BJ (cell line): ENCODE data around the gene SNX19. TPM values are rescaled to one million over a fixed set of nuclear protein-coding genes. Genes with fewer than 3 reads are reported as not detected.

Experiments
- CTCF ChIA-PET: fragments of 350-600 bp; formaldehyde crosslinking; extraction: SDS; loops from one replicate; lab custom pipeline; 2021; ENCODE audit warnings: antibody characterized with exemption, inconsistent platforms; lab: Yijun Ruan, JAX
- POLR2A ChIA-PET: fragments of 300-600 bp; sonication (Branson Sonifier 250); formaldehyde crosslinking; extraction: SDS; loops from one replicate; lab custom pipeline; 2021; ENCODE audit warnings: antibody characterized with exemption; lab: Charles Lee
- DNase-seq: peaks from one replicate; pipeline ENCODE4 v3.0.0-alpha.2; 2011; ENCODE audit warnings: low read depth
- H3K27me3 ChIP-seq: 2 replicates; pipeline ENCODE4 v1.6.0; 2011; ENCODE audit warnings: low read length; ENCODE audit not compliant: control insufficient read depth, insufficient read depth
- H3K36me3 ChIP-seq: 2 replicates; pipeline ENCODE4 v1.5.1; 2011; ENCODE audit warnings: low read length; ENCODE audit not compliant: control insufficient read depth, insufficient read depth
- H3K4me3 ChIP-seq: 2 replicates; pipeline ENCODE4 v1.5.1; 2011; ENCODE audit warnings: low read depth, mild to moderate bottlenecking, control low read depth, low read length
- polyA plus RNA-seq: library from polyadenylated mRNA; depleted of rRNA; stranded (reverse); fragments of >200 nt; gene quantifications from 2 replicates; pipeline ENCODE4 v1.2.3, GENCODE V29; 2011
- TF ChIP-seq, protein P1 (sequence below): IDR thresholded peaks from 2 replicates; pipeline ENCODE4 v1.5.1; 2011; ENCODE audit warnings: low read depth, mild to moderate bottlenecking, control low read depth, inconsistent platforms, low read length, moderate library complexity; ENCODE audit not compliant: insufficient read depth

Gene SNX19
- polyA plus RNA-seq, 1 experiment: 99.9 TPM

- TF ChIP-seq, protein P1, sequence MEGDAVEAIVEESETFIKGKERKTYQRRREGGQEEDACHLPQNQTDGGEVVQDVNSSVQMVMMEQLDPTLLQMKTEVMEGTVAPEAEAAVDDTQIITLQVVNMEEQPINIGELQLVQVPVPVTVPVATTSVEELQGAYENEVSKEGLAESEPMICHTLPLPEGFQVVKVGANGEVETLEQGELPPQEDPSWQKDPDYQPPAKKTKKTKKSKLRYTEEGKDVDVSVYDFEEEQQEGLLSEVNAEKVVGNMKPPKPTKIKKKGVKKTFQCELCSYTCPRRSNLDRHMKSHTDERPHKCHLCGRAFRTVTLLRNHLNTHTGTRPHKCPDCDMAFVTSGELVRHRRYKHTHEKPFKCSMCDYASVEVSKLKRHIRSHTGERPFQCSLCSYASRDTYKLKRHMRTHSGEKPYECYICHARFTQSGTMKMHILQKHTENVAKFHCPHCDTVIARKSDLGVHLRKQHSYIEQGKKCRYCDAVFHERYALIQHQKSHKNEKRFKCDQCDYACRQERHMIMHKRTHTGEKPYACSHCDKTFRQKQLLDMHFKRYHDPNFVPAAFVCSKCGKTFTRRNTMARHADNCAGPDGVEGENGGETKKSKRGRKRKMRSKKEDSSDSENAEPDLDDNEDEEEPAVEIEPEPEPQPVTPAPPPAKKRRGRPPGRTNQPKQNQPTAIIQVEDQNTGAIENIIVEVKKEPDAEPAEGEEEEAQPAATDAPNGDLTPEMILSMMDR: no peak
- ChIA-PET CTCF (interaction anchor here (0.8 to 6.0 kb wide), 11 partner anchors 14 to 394 kb away, joined by 3 to 58 read pairs (median 5); no protein-coding TSS in a partner anchor), POLR2A (no interaction called here)
- no peak for DNase-seq
- Histone ChIP-seq H3K4me3 (no peak overlapping the region), H3K27me3 (peaks cover 2% of the 10 kb centered on the region; the same call in 1 of the 2 replicates), H3K36me3 (no peaks in the 10 kb centered on the region)
Observed at GRCh38 chr11:130826572-130826971, 89.7 kb downstream of the SNX19 start.

DNA sequence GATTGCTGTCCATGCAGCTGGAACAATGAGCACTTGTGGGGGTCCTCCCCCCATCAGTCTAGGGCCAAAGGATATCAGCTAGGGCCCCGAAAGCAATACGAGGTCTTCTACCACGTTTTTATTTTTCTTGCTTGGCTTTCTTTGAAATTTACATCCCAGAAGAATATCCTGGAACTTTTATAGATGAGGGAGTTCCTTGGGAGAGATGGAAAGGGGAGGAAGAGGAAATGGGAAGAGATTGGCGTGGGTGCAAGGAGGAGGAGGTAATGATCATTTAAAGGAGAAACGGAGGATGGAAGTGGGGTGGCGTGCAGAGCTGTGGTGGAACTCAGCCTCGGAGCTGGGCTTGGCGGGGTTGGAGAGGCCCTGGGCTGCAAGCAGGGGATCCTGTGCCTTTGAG, 90.3 kb downstream of the SNX19 start:
- H3K36me3 ChIP-seq: no peaks in the 10 kb centered on the region
- TF ChIP-seq, protein P1: no peak
- ChIA-PET CTCF (interaction anchor here (1.0 to 6.0 kb wide), 6 partner anchors 35 to 394 kb away, joined by 3 to 58 read pairs (median 12); no protein-coding TSS in a partner anchor), POLR2A (no interaction called here)
- H3K27me3 ChIP-seq: peaks cover 2% of the 10 kb centered on the region; the same call in 1 of the 2 replicates
- H3K4me3 ChIP-seq: no peak overlapping the region
- no peak for DNase-seq

DNA sequence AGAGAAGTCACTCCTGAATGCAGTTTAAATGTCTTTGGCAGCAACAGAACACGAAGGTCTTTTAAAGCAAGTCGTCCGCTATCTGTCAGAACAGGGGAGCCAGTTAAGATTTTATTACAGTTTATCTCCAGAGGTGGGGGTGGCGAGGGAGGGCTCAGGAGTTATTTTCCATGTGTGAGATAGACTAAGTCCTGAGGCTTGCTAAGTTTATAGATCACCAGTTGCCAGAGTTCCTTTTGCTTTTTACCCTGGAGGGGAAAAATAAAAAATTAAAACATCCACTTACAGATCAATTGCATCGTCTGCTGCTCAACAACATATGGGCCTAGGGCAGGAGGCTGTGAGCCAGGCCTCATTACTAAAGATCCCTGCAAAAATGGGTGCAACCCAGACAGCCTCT, 90.7 kb downstream of the SNX19 start:
- CTCF ChIA-PET: interaction anchor here (1.5 to 6.0 kb wide), 5 partner anchors 36 to 393 kb away, joined by 4 to 58 read pairs (median 18); no protein-coding TSS in a partner anchor
- TF ChIP-seq, protein P1: no peak
- Histone ChIP-seq H3K27me3 (peaks cover 2% of the 10 kb centered on the region; the same call in 1 of the 2 replicates), H3K36me3 (no peaks in the 10 kb centered on the region), H3K4me3 (no peak overlapping the region)
- POLR2A ChIA-PET: no interaction called here
- DNase-seq: no peak
